Raji (cell line): ENCODE data around the gene TMEM170B.

ENCODE experiments used
- POLR2A ChIP-seq: IDR thresholded peaks from 2 replicates; pipeline ENCODE4 v1.6.1; 2011; ENCODE audit warnings: low read depth, low read length, control low read depth; ENCODE audit not compliant: insufficient read depth

The TMEM170B gene

DNA sequence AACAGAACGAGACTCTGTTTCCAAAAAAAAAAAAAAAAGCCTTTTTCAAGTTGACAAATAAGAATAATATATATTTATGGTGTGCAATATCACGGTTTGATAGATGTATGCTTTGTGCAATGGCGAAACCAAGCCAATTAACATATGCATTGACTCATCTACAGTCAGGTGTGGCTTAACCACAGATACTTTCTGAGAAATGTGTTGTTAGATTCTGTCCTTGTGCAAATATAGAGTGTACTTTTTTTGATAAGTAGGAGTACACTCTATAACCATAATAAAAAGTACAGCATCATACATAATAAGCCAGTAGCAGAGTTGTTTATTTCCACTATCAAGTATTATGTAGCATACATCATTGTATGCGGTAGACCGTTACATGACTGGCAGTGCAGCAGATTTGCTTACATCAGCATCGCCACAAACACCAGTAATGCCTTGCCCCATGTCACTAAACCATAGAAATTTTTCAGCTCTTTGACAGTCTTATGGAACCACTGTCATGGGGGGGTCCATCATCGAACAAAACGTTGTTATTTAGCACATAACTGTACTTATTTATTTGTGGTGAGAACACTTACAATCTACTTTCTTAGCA is 59.2 kb downstream of the TMEM170B start:
- TF ChIP-seq POLR2A = no peak

DNA sequence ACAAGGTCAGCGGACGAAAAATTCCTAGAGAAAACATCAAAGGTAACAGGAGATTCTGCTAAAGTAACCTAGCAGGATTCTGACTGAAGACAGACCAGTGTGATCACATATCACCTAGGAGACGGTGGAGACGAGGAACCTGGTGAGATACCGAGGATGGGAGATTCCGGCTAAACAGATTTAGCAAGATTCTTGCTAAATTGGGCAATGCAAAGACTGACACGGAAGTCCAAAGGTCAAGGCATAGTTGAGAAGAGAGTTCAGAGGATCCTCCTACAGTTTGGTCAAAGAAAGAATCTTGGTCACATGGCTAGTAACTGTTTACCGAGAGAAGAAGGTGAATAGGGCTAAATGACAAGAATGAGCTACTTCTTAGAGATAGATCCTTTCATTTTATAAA is 61.1 kb downstream of the TMEM170B start:
- TF ChIP-seq POLR2A = no peak

DNA sequence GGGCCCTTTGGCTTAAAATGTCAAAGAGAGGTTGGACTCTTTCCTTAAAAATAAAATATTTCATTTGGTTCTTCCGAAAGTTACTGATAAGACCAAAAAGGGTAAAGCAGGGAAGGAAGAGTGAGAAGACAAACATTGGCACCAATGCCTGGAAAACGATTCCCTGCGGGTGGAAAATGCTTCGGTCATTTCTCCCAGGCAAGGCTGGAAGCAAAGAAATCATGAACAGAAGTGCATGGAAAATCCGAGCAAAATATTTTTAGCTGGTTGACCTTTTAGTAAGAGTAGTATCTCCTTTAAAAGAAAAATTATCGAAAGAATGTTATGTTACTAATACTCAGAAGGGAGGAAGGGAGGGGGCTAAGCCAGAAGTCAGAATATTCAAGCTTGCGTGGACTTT is 62.7 kb downstream of the TMEM170B start:
- TF ChIP-seq POLR2A = no peak

DNA sequence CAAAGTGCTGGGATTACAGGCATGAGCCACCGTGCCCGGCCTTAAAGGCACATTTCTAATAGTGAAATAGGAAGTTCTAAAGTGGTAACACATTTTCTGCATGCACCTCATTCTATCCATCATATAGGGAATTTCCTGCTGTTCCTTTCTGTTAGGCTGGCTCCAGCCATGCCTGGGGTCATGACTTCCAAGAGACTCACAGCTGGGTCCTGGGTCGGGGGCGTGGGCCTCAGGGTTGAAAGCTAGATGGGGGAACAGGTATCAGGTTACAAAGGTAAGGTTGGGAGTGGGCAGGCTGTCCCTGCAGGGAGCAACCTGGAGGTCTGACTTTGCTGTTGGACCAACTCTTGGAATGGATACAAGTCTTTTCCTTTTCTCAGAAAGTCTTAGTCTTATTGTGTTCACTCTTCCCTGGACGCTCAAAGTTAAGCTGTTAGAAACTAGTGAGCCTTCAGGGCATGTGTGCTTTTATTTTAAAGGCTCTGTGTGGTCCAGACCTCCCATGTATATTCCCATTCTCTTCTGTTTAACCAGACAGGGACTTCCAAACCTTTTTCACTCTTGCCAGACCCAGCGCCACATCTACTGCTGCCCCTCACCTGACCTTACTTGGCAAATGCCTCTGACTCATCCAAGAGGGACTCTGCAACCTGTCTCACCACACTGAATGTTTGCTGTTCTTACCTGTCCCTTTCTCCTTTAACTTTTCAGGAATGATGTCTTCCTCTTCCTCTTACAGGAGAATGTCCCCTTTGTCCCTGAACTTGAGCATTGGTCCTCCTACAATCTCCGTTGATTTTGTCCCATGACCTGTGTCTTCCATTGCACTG is 64.4 kb downstream of the TMEM170B start:
- no peak for TF ChIP-seq POLR2A

DNA sequence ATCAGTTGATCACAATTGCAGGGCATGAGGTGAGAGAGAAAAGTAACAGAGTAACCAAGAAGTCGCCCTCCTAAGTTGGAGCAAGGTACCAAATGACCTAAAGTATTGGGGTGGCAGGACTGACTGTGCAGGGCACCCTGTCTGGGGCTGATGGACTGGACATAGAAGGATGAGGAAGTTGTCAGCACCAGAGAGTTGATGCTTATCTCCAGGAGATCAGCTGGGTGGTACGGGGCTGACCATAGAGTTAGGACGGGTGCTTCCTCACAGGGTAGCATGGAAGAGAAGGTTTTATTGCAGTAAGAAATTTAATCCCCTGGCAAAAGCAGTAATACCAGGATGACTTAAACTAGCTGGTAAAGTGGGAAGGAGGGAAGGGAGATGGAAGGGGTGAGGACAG is 66.7 kb downstream of the TMEM170B start:
- TF ChIP-seq POLR2A = no peak

DNA sequence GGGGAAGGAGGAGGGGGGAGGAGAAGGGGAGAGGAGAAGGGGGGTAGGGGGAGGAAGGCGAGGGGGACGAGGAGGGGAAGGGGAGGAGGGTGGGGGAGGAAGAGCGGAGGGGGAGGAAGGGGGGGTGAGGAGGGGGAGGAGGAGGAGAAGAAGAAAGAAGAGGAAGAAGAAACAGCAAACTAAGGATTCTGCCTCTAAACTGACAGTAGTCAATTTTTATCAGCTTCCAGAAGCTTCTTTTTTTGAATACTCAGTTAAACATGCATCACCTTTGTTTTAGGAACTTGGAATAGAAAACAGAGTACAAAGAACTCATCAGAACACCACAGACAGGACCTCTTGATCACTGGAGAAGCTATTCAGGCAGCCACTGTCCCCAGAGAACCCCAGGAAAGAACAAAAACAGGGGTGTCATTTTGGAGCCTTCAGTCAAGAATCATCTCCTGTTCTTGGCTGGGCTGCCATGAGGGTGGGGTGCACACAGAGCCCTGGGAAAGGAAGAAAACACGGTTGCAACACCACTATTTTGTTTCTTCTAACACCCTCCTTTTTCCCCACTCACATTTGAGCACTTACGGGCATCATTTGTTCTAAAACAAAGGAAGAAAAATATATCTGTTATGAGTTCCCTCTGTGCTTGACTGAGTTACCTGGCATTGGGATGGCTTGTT is 67.4 kb downstream of the TMEM170B start:
- no peak for TF ChIP-seq POLR2A

DNA sequence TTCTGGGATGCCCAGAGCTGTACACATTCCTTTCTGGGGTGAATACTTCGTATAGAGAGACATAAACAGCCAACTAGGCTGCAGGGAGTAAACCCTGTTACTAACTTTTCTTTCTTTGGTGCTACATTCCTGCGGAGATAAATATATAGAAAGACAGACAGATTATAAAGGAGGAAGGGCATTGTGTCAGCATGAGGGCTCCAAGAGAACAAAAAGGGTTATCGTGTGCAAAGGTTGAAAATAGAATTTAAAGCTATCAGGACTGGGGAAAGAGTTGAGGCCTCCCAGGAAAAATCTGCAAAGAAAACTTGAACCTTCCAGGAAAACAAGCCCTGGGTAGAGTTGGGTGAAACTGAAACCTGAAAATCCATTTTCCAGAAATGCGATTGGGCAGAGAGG is 68.0 kb downstream of the TMEM170B start:
- TF ChIP-seq POLR2A = no peak

DNA sequence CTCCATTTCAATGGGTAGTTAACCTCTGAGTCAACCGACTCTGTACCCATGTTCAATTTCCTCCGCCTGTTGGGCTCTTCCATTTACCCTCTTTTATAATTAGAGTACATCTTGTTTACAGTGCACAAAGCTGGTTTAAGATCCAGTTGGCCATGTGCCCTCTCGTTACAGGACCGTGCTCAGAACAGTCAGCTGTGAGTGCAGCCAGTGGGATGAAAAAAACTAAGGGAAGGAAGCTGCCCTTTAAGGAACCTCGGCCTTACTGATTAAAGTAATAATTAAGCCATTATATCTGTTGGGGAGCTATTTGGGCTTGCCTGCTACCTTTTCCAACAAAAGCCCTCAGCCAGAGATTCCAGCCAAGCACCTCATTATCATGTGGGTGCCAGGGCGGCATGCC is 68.8 kb downstream of the TMEM170B start:
- no peak for TF ChIP-seq POLR2A

DNA sequence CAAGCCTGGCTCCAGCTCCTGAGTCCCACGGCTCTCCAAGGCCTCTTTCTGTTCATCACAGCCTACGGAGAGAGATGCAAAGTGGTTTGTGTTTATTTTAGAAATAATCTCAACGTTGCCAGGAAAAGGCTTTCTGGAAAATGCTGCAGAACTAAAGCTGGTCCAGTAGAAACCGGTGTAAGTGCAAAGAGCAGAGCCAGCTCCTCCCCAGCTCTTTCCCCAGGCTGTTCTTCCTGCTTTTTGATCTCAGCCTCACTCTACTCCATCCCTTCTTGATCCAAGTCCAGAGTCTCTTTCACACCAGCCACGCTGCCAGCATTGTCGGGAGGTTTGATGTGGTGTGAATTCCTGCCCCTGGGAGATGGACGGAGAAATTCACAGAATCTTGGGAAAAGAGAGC is 69.8 kb downstream of the TMEM170B start:
- no peak for TF ChIP-seq POLR2A

DNA sequence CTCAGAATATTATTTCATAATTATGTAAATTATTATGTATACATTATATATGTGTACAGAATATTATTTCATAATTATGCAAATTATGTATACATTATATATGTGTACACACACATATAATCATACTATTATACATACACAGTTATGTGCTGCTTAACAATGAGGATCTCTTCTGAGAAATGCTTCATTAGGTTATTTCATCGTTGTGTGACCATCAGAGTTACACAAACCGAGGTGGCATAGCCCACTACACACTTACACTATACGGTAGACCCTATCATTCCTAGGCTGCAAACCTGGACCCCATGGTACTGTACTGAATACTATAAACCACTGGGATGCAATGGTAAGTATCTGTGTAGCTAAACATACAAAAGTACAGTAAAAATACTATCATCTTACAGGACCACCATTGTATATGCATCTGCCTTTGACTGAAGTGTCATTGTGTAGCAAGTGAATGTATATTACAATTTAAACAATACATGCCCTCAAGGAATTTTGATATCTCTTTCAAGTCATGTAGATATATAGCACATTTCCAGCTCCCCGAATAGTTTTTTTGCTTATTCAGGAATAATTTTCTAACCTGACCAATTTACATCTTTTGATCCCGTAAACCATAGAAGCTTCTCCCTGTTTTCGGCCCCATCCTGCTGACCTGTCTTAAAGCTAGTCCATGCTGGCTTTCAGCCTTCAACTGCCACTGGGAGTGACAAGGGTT is 71.2 kb downstream of the TMEM170B start:
- TF ChIP-seq POLR2A = no peak

DNA sequence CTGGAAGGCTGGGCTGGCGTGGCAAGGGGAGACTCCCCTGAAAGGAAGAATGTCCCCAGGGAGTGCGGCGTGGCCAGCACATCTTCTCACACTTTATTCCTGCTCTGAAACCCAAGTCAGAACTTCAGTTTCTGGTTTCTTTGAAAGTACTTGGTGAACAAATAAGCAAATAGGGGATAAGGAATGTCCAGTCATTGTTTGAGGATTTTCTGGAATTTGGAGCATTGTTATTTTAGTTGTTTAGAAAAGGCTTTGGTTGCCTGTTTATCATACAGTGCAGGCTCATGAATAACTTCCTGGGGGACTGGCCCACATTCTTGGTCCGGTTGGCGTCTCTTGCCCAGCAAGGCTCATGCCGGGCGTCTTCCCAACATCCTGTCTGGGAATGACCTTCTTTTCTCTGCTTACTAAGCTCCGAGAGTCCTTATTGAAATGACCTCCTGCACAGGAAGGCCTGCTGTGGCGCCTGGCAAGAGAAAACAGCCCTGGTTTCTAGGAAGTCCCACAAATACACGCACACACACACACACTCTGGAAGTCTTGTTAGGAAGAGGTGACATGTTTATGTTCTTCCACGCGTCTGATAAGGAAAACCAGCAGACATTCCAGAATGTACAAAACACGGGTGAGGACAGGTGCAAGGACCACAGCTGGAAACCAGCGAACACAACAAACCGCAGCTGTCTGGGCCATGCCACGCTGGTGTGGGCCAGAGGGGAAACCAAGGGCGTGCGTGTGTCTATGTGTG is 71.9 kb downstream of the TMEM170B start:
- no peak for TF ChIP-seq POLR2A

DNA sequence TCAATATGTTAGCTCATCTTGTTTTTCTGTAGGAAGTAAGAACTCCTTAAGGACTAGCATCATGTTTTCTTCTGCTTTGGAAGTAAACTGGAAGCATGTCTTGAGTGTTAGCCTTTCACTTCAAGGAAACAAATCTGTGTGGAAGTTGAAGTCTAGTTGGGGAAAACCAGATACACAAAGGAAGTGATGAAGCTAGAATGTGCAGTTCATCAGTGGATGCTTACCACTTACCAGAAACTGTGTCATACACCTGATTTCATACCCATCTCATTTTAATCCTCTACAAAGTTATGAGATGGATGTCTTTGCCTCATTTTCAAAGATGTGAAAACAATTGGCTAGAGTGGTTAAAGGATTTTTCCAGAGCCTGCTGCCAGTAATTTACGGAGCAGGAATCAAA is 75.8 kb downstream of the TMEM170B start:
- TF ChIP-seq POLR2A = no peak

DNA sequence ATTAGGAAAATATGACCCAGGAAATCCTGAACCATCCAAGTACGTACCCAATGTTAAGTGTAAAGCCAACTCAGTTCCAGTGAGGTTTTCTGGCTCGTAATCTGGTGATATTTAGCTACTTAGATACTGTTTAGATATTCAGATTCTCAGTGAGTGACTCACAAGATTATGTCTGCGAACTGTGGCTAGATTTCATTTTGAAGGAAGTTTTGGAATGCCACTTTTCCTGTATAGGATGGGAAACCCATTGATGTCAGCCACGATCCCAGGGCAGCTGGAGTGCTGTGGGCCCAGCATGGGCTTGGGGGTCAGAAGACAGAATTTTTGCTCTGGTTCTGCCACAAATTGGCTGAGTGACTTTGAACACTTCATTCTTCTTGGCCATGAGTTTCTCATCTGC is 76.3 kb downstream of the TMEM170B start:
- no peak for TF ChIP-seq POLR2A

DNA sequence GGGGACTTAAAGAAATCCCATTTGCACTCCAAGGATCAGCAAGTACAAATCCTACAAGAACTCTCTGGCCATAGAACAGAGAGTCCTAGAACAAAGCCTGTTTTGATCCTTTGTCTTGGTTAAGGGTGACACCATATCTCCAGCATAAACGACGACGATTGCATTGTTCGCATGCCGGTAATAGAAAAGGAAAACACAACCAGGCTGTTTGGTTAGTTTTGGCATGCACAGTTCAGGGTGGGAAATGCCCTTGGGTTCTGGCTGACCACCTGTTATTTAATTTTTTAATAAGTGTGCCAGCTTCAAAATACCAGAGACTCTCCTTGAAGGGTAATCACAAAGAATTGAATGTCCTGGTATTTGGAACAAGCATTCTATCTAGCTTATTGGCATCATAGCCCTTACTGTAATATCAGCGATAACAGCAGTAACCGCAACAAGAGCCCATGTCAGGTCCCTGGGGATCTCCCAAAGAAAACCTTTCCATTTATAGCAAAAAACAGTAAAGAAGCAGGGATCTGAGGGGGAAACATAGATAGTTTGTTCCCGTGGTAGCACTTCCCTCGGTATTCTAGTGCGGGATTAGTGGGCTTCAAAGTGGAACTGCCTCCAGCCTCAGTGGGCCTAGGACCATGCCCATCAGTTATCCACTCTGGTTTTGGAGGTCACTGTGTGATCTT is 77.1 kb downstream of the TMEM170B start:
- TF ChIP-seq POLR2A = no peak

DNA sequence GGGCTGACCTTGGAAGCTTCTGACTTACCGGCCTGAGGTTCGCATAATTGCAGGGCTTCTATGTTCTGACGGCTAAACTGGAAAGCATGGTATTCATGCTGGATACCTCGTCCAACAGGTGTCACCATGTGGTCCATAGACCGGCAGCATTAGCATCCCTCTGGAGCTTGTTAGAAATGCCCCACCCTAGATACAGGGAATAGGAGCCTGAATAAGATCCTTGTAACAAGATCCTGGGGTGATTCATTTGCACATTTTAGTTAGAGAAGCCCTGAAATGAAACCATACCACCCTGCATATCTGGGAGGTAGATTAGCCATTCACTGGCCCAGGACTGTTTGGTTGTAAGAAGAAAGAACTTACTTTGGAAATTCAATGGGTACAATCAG is 77.7 kb downstream of the TMEM170B start:
- no peak for TF ChIP-seq POLR2A

DNA sequence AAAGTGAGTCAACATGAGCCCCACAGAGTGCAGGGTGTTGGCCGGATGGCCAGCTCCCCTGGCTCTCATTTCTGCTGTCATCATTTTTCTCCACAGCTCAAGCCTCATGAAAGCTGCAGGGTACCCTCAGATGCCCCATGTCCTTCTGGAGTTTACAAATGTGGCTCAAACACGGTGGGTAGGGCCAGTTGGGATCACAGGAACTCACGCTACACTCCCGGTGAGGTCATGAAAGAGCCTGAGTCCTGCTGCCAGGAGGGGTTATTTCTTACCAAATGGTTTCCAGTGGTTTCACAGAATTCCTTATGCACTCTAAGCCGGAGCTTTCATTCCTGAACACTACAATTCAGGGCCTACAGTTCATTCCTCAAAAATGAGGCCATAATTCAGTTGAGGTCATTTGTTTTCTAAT is 78.7 kb downstream of the TMEM170B start:
- no peak for TF ChIP-seq POLR2A
